ENCODE results near the gene HAGH.

Gene HAGH

GRCh38 chr16:1772908-1773702, 53.5 kb downstream of the HAGH start, which contains the start of gene MRPS34:
Gene MRPS34 (minus strand): TSS chr16:1773134. CDS start chr16:1773119, 15 bp downstream.
- DNase-seq, result peak; percentile 75

DNA sequence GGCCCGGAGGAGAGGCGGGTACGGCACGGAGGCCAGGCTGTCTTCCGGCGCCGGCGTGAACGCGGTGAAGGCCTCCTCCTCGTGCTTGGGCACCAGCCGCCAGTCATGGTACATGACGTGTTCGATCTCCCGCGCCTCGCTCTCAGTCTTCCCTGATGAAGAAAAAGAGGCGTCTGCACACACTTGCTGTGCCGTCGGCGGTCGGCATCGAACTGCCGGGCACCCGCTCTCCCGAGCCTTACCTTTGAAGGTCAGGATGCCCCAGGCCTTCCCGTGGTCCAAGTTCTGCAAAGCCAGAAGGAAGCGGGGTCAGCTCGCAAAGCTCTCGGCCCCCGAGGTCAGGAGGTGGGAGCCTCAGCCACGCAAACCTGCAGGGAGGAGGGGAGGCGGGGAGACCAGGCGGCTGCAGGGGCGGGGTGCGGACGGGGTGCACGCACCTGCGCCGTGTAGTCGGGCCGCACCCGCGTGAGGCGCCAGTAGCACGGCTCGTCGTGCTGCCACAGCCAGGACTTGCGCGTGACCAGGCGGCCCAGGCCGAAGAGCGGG, 54.2 kb downstream of the HAGH start, which contains the start of gene EME2:
Gene EME2, plus strand, starts transcription at position 449 of the 546 bp plus-strand sequence. CDS start 418 bp downstream, outside the sequence.
- DNase-seq, result peak; percentile 18

GRCh38 chr16:1771864-1772361, 54.7 kb downstream of the HAGH start:
- DNase-seq, result no peak

DNA sequence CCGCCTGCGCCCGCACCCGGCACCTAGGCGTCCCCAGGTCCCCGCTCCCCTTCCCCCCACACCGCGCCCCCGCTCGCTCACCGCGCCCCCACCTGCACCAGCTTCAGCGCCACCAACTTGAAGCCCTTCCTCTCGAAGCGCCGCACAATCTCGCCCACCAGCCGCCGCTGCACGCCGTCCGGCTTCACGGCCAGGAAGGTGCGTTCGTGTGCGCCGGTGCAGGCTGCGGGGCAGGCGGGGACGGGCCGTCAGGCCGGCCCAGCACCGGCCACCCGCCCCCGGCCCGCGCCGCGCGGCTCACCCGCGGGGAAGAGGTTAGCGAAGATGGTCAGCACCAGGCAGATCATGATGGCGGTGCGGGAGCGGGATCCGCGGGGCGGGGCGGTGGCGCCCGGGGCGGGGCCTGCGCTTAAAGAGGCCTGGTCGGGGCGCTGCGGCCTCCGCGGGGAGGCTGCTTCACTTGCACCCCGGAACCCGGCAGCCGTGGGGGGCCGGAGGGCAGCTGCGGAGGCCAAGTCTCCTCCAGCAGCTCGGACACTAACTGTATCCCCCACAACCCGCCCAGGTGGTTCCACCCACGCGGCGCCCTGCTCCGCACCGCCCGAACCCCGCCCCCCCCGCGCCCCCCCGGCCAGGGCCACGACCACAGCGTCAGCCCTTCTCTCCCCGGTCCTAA, 55.3 kb downstream of the HAGH start, which contains the start of gene NME3:
Gene NME3, minus strand, starts transcription at position 356 of the 676 bp plus-strand sequence. Its CDS starts 9 bp downstream, at position 347.
- DNase-seq, result no peak

GRCh38 chr16:1770328-1771187, 56.1 kb downstream of the HAGH start:
- peak; percentile 94 for DNase-seq

DNA sequence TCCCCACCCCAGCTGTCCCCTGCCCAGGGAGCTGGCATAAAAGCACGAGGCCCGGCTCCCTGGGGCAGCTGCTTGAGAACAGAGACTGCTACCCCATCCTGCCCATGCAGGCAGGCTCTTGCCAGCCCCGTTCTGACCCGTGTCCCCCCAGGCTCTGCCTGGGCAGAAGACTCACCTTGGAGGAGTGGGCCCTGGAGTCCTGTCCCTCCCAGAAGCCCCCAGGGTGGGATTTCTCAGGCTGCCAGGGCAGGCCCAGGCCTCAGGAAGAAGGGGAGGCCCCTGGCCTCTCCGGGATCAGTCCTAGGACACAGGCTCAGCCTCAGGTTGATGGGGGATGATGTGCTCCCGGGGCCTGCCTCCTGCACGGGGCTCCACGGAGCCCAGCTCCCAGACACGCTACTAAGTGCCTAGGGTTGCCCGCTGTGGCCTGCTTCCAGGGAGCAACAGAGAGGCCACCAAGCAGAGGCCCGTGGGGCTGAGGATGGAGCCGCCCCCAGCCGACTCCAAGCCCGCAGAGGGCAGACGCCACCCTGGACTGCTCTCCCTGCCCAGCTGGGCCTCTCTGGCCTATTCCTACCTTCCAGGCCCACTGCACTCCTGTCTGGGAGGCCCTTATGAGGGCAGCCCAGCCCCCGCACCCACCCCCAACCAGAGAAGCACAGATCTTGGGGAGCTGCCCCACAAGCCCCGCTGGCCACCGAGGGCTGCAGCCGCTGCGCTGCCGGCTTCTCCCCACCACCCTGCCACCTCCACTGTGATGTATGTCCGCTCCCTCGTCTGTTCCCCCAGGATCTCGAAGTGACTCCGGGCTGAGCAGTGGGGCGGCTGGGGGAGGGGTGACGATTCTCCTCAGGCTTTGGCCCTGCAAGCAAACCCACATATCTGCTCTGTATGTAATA, 57.0 kb downstream of the HAGH start:
- no peak for DNase-seq

DNA sequence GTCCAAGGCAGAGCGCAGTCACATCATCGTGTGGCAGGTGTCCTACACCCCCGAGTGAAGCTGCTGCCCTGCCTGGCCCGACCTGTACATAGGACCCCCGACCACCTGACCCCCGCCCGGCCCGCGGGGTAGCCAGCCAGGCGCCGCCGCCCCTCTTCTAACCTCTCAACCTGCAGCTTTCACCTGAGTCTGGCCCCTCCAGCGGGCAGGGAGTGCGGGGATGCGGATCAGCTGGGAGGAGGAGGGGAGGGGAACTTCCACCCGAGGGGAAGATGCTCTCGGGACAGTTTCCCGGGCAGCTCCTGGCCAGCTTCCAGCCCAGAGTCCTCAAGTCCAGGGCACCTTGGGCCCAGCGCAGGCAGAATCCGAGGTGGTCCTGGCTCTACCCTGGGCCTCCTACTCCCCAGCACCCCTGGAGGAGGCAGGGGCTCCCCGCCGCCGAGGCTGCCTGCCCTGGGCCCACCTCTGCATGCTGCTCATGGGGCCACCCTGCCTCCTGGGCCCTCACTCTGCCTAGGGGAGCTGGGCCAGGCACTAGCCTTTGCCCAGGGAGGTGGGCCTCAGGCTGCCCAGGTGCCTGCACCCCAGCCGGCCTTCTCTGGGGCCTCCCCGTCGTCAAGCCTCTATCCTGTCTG, 57.7 kb downstream of the HAGH start:
- no peak for DNase-seq

- no peak for DNase-seq
These were observed 58.4 kb downstream of the HAGH start for GRCh38 chr16:1768061-1768766.

DNA sequence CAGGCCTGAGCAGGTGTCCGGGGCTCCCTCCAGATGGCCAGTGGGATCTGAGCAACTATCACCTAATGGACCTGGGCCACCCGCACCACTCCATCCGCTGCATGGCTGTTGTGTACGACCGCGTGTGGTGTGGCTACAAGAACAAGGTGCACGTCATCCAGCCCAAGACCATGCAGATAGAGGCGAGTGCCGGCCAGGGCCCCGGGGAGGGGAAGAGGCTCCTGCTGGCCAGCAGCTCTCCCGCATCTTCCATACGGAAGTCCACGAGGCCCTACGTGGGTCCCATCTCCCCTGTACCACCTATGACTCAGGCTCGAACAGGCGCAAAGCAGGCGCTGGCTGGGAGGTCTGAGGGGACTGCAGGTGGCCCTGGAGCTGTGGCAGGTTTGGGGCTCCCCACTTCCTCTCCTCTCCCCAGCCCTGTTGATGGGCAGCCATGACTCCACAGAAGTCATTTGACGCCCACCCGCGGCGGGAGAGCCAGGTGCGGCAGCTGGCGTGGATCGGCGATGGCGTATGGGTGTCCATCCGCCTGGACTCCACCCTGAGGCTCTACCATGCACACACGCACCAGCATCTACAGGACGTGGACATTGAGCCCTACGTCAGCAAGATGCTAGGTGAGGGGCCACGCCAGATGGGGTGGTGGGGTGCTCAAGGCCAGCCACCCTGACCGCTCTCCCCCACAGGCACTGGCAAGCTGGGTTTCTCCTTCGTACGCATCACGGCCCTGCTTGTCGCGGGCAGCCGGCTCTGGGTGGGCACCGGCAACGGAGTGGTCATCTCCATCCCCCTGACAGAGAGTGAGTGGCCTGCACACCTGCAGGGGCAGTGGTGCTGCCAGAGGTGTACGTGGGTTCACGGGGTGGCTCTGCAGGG, 59.3 kb downstream of the HAGH start:
- DNase-seq, result no peak

GRCh38 chr16:1766701-1767100, 59.9 kb downstream of the HAGH start:
- no peak for DNase-seq

GRCh38 chr16:1766231-1766630, 60.4 kb downstream of the HAGH start:
- DNase-seq, result no peak

DNA sequence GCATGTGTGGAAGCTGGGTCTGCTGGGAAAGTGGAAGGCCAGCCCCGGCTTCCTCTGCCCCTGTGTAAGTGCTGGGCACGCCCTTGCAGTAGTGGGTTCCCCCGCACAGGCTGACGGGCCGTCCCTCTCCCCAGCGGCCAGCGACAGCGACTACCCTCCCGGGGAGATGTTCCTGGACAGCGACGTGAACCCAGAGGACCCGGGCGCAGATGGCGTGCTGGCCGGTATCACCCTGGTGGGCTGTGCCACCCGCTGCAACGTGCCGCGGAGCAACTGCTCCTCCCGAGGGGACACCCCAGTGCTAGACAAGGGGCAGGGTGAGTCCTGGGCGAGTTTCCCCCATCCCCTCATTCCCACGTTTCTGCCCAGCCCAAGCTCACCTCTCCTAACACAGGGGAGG, 60.8 kb downstream of the HAGH start:
- no peak for DNase-seq

DNA sequence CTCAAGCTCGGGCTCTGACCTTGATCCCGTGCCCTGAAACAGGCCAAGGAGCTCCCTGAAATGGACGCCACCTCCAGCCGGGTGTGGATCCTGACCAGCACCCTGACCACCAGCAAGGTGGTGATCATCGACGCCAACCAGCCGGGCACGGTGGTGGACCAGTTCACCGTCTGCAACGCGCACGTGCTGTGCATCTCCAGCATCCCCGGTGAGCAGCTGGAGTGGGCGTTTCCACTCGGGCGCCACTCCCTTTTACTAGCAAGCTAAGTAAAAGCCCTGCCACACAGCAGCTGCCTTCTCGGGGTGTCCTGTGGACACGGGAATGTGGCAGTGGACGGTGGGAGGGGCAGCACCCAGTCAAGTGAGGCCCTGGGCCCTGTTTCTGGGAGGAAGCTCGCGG, 61.7 kb downstream of the HAGH start:
- DNase-seq, result no peak

- DNase-seq, result no peak
These were observed 62.8 kb downstream of the HAGH start for GRCh38 chr16:1763521-1764511.

DNA sequence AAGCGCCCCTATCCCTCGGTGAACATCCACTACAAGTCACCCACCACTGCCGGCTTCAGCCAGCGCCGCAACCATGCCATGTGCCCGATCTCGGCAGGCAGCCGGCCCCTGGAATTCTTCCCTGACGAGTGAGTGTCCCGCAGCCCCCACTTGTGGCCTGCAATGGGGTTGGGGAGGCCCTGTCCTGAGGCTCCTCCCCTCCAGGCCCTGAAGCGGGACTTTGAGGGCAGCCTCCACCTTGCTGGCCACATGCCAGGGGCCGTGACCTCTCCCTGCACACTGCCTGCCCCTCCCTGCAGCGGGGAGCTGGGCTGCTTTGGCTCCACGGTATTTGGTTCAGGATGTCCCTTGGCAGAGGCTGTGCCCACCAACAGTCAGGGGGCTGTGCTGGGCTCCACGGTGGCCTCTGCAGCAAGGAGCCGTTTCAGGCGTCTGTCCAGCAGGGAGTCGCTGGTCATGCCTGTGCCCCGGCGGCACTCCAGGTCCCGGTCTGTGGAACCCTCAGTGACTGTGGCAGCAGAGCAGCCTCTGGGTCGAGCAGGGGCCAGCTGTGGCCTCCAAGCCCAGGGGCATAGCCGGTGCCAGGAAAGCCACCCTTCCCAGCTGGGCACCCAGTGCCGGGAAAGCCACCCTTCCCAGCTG, 63.6 kb downstream of the HAGH start:
- DNase-seq, result no peak

DNA sequence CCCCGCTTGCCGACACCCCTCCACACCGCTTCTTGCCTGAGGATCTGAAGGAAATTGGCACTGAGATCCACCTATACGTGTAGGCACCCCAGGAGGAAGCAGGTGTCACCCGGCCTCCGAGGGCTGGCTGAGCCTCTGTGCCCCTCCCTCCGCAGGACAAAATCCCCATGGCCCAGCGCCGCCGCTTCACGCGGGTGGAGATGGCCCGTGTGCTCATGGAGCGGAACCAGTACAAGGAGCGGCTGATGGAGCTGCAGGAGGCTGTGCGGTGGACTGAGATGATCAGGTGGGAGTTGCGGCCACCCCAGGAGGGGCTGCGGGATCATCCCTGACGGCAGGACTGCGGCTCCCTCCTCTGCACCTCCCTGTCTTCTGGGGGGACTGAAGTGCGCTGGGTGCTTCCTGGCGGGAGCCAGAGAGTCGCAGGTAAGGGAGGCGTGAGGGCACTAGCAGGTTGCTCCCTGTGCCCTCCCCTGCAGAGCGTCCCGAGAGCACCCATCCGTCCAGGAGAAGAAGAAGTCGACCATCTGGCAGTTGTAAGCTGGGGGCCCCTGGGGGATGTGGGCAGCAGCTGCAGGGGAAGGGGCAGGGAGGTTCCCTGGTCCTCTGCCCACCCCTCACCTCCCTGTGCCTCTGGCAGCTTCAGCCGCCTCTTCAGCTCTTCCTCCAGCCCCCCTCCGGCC, 64.3 kb downstream of the HAGH start:
- DNase-seq, result no peak

- DNase-seq, result no peak
These were observed 64.9 kb downstream of the HAGH start for GRCh38 chr16:1761751-1762150.

All from NCI-H2029 (cell line).